PC-3 (cell line): ENCODE results near the gene POPDC2. TPM values are rescaled to one million over a fixed set of nuclear protein-coding genes. Genes with fewer than 3 reads are reported as not detected.

Experiments used
- ATAC-seq: fragments of 200-7000 bp; cut with Tn5 transposase; 2 replicates; pipeline ENCODE4 v1.9.1; 2020; ENCODE audit warnings: mild to moderate bottlenecking, moderate library complexity
- BruUV-seq: library from RNA; stranded (reverse); fragments of 400-500 nt; replicated peaks from 2 replicates; lab custom pipeline; 2021; lab: Mats Ljungman, UMichigan
- CTCF ChIA-PET: fragments of 300-600 bp; sonication (Branson Sonifier 250); formaldehyde crosslinking; loops from one replicate; lab custom pipeline; 2022; ENCODE audit warnings: antibody characterized with exemption; lab: Charles Lee
- POLR2A ChIA-PET: fragments of 300-600 bp; sonication (Branson Sonifier 250); formaldehyde crosslinking; loops from one replicate; lab custom pipeline; 2022; ENCODE audit warnings: antibody characterized with exemption; ENCODE audit not compliant: unreplicated experiment; lab: Charles Lee
- DNase-seq: peaks from one replicate; pipeline ENCODE4 v3.0.0-alpha.2; 2015
- H2AFZ ChIP-seq: fragments of 300-600 bp; sonication (generic); 2 replicates; pipeline ENCODE4 v1.6.0; 2016; ENCODE audit warnings: antibody characterized with exemption, low read length
- H3F3A ChIP-seq: fragments of 300-600 bp; sonication (generic); one replicate; pipeline ENCODE4 v1.6.0; 2017; ENCODE audit warnings: antibody characterized with exemption, low read length, control low read depth, mild to moderate bottlenecking; ENCODE audit not compliant: unreplicated experiment
- H3K27ac ChIP-seq: fragments of 300-600 bp; sonication (generic); 2 replicates; pipeline ENCODE4 v1.5.1; 2016; ENCODE audit warnings: mild to moderate bottlenecking, low read length
- H3K27me3 ChIP-seq: fragments of 300-600 bp; sonication (generic); 2 replicates; pipeline ENCODE4 v1.6.1; 2016; ENCODE audit warnings: low read length, mixed read lengths
- H3K36me3 ChIP-seq: fragments of 300-600 bp; sonication (generic); 2 replicates; pipeline ENCODE4 v1.6.1; 2016; ENCODE audit warnings: low read depth, mixed run types, low read length, mixed read lengths
- H3K4me1 ChIP-seq: fragments of 300-600 bp; sonication (generic); 2 replicates; pipeline ENCODE4 v1.5.1; 2016; ENCODE audit warnings: low read length; ENCODE audit not compliant: insufficient read depth
- H3K4me2 ChIP-seq: fragments of 300-600 bp; sonication (generic); 2 replicates; pipeline ENCODE4 v1.6.0; 2016; ENCODE audit warnings: low read length
- H3K4me3 ChIP-seq: fragments of 300-600 bp; sonication (generic); 2 replicates; pipeline ENCODE4 v1.5.1; 2016; ENCODE audit warnings: mild to moderate bottlenecking, low read length, mixed read lengths
- H3K79me2 ChIP-seq: fragments of 300-600 bp; sonication (generic); 2 replicates; pipeline ENCODE4 v1.6.1; 2017; ENCODE audit warnings: low read length, mixed read lengths
- H3K9ac ChIP-seq: fragments of 300-600 bp; sonication (generic); 2 replicates; pipeline ENCODE4 v1.6.0; 2016; ENCODE audit warnings: mild to moderate bottlenecking, low read length
- H3K9me2 ChIP-seq: fragments of 300-600 bp; sonication (generic); replicated peaks from 2 replicates; pipeline ENCODE4 v1.6.1; 2016; ENCODE audit warnings: mixed run types, low read length, mixed read lengths
- H3K9me3 ChIP-seq: fragments of 300-600 bp; sonication (generic); 2 replicates; pipeline ENCODE4 v1.6.1; 2016; ENCODE audit warnings: low read length, mixed read lengths
- H4K20me1 ChIP-seq: fragments of 300-600 bp; sonication (generic); 2 replicates; pipeline ENCODE4 v1.6.1; 2016; ENCODE audit warnings: low read length, mixed read lengths
- CTCF ChIP-seq: fragments of 300-600 bp; sonication (generic); conservative IDR thresholded peaks from 2 replicates; pipeline ENCODE4 v1.5.1; 2017; ENCODE audit warnings: antibody characterized with exemption, low read depth, mild to moderate bottlenecking, low read length
- EZH2 ChIP-seq: fragments of 300-600 bp; sonication (generic); IDR thresholded peaks from one replicate; pipeline ENCODE4 v1.6.1; 2017; ENCODE audit warnings: antibody characterized with exemption, mild to moderate bottlenecking, low read length; ENCODE audit not compliant: unreplicated experiment
- EZH2phosphoT487 ChIP-seq: fragments of 300-600 bp; sonication (generic); IDR thresholded peaks from 2 replicates; pipeline ENCODE4 v1.6.1; 2018; ENCODE audit warnings: mild to moderate bottlenecking, antibody characterized with exemption, low read length, borderline replicate concordance
- intact Hi-C: fragments of 100-400 bp; cut with micrococcal nuclease; formaldehyde crosslinking; loops from 2 replicates; pipeline ENCODE4 v1.9.0; 2023
- total RNA-seq: library from RNA; depleted of rRNA; stranded (reverse); fragments of >200 nt; gene quantifications from 2 replicates; pipeline ENCODE4 v1.2.3, GENCODE V29; 2014

The POPDC2 gene
- total RNA-seq, 1 experiment from 2014 or later: 0.62 TPM

GRCh38 chr3:119608405-119609000, 51.9 kb downstream of the POPDC2 start:
- CTCF ChIA-PET: no interaction called here
- DNase-seq: no peak
- Histone ChIP-seq H3K9me2 (no peaks in the 10 kb centered on the region), H2AFZ (no peak overlapping the region), H3K4me1 (peaks cover 6% of the 10 kb centered on the region; the same call in 1 of the 2 replicates), H3K9me3 (no peaks in the 10 kb centered on the region), H3K36me3 (no peaks in the 10 kb centered on the region), H4K20me1 (no peaks in the 10 kb centered on the region), H3K4me3 (no peak overlapping the region), H3K9ac (no peak overlapping the region), H3K27ac (no peak overlapping the region), H3K27me3 (no peaks in the 10 kb centered on the region), H3F3A (no peaks in the 10 kb centered on the region), H3K79me2 (no peaks in the 10 kb centered on the region), H3K4me2 (no peak overlapping the region)
- POLR2A ChIA-PET: no interaction called here
- ATAC-seq: no peak
- no peak for TF ChIP-seq EZH2
- TF ChIP-seq EZH2phosphoT487: no peak
- TF ChIP-seq CTCF: no peak
- no TSS peak for BruUV-seq
- intact Hi-C loops: no loop called here

- BruUV-seq: no TSS peak
- Histone ChIP-seq H3K4me2 (no peak overlapping the region), H3K27me3 (no peaks in the 10 kb centered on the region), H3K4me3 (no peak overlapping the region), H3K79me2 (no peaks in the 10 kb centered on the region), H3K4me1 (peaks cover 6% of the 10 kb centered on the region; the same call in 1 of the 2 replicates), H3K9ac (no peak overlapping the region), H3K9me2 (no peaks in the 10 kb centered on the region), H3F3A (no peaks in the 10 kb centered on the region), H3K9me3 (no peaks in the 10 kb centered on the region), H3K36me3 (no peaks in the 10 kb centered on the region), H2AFZ (no peak overlapping the region), H3K27ac (no peak overlapping the region), H4K20me1 (no peaks in the 10 kb centered on the region)
- POLR2A ChIA-PET: no interaction called here
- peak; percentile 56 for DNase-seq
- CTCF ChIA-PET: no interaction called here
- peak; percentile 81 for ATAC-seq
- TF ChIP-seq CTCF (no peak), EZH2phosphoT487 (no peak), EZH2 (no peak)
- intact Hi-C loops: no loop called here
These were observed 55.5 kb downstream of the POPDC2 start for GRCh38 chr3:119604878-119605277.

- no peak for DNase-seq
- intact Hi-C loops: no loop called here
- no TSS peak for BruUV-seq
- ChIA-PET CTCF (no interaction called here), POLR2A (no interaction called here)
- H3K79me2 ChIP-seq: no peaks in the 10 kb centered on the region
- H3K4me1 ChIP-seq: peaks cover 8% of the 10 kb centered on the region; the same call in 1 of the 2 replicates
- no peak overlapping the region for H3K9ac ChIP-seq
- no peak for ATAC-seq
- TF ChIP-seq CTCF: no peak
- no peak for TF ChIP-seq EZH2phosphoT487
- no peak for TF ChIP-seq EZH2
- no peaks in the 10 kb centered on the region for H3F3A ChIP-seq
- no peak overlapping the region for H3K4me3 ChIP-seq
- no peak overlapping the region for H3K27ac ChIP-seq
- no peak overlapping the region for H2AFZ ChIP-seq
- H3K9me2 ChIP-seq: no peaks in the 10 kb centered on the region
- no peak overlapping the region for H3K4me2 ChIP-seq
- no peaks in the 10 kb centered on the region for H3K36me3 ChIP-seq
- H4K20me1 ChIP-seq: no peaks in the 10 kb centered on the region
- no peaks in the 10 kb centered on the region for H3K9me3 ChIP-seq
- no peaks in the 10 kb centered on the region for H3K27me3 ChIP-seq
These were observed 57.7 kb downstream of the POPDC2 start for GRCh38 chr3:119602676-119603075.
